ENCODE results near the gene AADAT.
"Not testable (repeated sequence)": the region's sequence is repeated elsewhere in the genome, so short reads cannot be mapped to it uniquely, and the experiment has no call there.

The AADAT gene

DNA sequence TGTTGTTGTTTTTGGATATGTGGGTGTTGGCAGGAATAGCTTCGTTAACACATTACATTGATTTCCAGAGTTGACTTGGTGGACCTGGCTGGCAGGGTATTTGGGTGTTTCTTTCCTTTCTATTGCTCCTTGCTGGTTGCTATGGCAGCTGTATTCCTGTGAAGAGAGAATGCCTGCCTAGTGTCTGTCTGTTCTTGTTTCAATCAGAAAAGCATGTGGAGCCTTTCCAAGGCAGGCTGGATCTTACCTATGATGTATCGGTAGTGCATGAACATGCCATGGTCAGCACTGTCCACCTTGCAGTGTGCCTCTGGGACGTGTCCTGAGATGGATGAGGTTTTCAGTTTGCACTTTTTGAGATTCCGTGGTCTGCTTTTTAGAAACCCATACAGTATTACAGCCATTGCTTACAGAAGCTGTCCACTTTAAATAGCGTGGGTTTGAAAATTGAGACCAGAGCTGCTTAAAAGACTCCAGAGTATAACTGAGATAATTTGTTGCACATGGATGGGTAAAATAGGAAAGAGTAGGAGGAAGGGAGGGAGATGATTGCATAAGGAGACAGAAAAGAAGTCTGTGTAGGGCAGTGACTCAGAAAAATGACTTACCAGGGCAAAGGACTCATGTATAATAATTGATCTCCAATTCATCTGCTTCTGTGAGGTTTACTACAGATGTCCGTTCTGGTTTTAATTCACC, 20.0 kb upstream of the AADAT start:
- Histone ChIP-seq H3K9me3 (no peaks in the 10 kb centered on the region), H3K4me3 (no peak overlapping the region), H3K4me1 (no peaks in the 10 kb centered on the region), H3K36me3 (replicated peaks) (no peaks in the 10 kb centered on the region), H3K27me3 (ENCODE audit: low read depth) (no peaks in the 10 kb centered on the region; the same call in 1 of the 2 replicates)
- in situ Hi-C loops (cut with MboI; ENCODE audit: low sequenced_read_pairs) = no loop called here
- no peak for DNase-seq (ENCODE audit: low spot score in 2 of 2)

DNA sequence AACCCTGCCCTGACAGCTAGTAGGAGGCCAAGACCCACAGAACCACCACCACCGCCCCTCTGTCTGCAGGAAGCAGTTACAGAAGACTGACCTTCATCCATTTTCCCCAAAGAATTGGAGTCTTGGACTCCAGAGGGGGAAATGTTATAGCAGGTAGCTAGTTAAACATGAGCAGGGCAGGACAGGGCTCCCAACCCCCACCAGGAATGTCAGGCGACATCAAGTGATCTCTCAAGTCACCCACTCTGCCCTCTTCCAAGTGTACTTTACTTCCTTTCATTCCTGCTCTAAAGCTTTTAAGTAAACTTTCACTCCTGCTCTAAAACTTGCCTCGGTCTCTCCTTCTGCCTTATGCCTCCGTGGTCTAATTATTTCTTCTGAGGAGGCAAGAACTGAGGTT, 17.1 kb upstream of the AADAT start:
- no peak overlapping the region for H3K4me3 ChIP-seq
- in situ Hi-C loops (cut with MboI; ENCODE audit: low sequenced_read_pairs) = no loop called here
- no peaks in the 10 kb centered on the region for H3K4me1 ChIP-seq
- no peaks in the 10 kb centered on the region; the same call in 1 of the 2 replicates for H3K27me3 ChIP-seq (ENCODE audit: low read depth)
- DNase-seq (ENCODE audit: low spot score in 2 of 2) = no peak
- no peaks in the 10 kb centered on the region for H3K9me3 ChIP-seq
- no peaks in the 10 kb centered on the region for H3K36me3 ChIP-seq (replicated peaks)

DNA sequence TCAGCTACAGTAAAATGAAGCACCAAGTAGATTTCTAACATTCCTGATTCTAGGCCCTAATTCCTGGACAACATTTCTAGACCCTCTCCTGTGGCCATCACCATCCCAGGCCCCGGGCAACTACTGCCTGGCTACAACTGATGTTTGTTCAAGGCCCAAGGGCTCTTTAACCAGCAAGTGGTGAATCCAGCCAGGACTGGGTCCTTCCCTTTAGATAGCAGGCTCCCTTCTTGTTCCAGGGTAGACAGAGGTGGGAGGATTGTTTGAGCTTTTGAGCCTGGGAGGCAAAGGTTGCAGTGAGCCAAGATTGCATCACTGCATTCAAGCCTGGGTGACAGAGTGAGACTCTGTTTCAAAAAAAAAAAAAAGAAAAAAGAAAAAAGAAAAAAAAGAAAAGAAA, 12.7 kb upstream of the AADAT start:
- H3K9me3 ChIP-seq = no peaks in the 10 kb centered on the region
- in situ Hi-C loops (cut with MboI; ENCODE audit: low sequenced_read_pairs) = no loop called here
- H3K4me1 ChIP-seq = 0 out of 2 replicates have a peak, but pooled peaks cover 3% of the 10 kb centered on the region
- no peaks in the 10 kb centered on the region for H3K36me3 ChIP-seq (replicated peaks)
- DNase-seq (ENCODE audit: low spot score in 2 of 2) = no peak
- no peaks in the 10 kb centered on the region for H3K27me3 ChIP-seq (ENCODE audit: low read depth)
- H3K4me3 ChIP-seq = no peak overlapping the region

DNA sequence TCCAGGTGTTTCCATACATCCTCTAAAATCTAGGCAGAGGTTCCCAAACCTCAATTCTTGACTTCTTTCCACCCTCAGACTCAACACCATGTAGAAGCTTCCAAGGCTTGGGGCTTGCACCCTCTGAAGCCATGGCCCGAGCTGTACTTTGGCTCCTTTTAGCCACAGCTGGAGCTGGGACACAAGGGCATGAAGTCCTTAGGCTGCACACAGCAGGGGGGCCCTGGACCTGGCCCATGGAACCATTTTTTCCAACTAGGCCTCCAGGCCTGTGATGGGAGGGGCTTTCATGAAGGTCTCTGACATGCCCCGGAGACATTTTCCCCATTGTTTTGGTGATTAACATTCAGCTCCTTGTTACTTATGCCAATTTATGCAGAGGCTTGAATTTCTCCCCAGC, 8.4 kb upstream of the AADAT start:
- H3K36me3 ChIP-seq (replicated peaks); H3K4me1 ChIP-seq; H3K9me3 ChIP-seq; H3K27me3 ChIP-seq (ENCODE audit: low read depth); in situ Hi-C loops (cut with MboI; ENCODE audit: low sequenced_read_pairs); H3K4me3 ChIP-seq; DNase-seq (ENCODE audit: low spot score in 2 of 2): not testable (repeated sequence)

DNA sequence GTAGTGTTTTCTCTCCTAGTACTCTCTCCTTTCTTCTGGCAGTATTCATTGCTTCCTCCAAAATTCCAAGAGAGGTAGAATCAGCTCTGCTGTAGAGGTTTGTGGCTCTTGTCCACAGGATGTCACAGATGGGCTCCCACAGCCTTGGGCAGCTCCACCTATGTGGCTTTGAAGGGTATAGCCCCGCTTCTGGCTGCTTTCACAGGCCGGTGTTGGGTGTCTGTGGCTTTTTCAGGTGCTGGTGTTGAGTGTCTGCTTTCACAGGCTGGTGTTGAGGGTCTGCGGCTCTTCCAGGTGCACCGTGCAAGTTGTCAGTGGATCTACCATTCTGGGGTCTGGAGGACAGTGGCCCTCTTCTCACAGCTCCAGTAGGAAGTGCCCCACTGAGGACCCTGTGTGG, 7.9 kb upstream of the AADAT start:
- Histone ChIP-seq H3K4me3 (no peak overlapping the region), H3K27me3 (ENCODE audit: low read depth) (no peaks in the 10 kb centered on the region), H3K36me3 (replicated peaks) (no peaks in the 10 kb centered on the region), H3K9me3 (no peaks in the 10 kb centered on the region), H3K4me1 (0 out of 2 replicates have a peak, but pooled peaks cover 3% of the 10 kb centered on the region)
- DNase-seq (ENCODE audit: low spot score in 2 of 2) = no peak
- in situ Hi-C loops (cut with MboI; ENCODE audit: low sequenced_read_pairs) = no loop called here

DNA sequence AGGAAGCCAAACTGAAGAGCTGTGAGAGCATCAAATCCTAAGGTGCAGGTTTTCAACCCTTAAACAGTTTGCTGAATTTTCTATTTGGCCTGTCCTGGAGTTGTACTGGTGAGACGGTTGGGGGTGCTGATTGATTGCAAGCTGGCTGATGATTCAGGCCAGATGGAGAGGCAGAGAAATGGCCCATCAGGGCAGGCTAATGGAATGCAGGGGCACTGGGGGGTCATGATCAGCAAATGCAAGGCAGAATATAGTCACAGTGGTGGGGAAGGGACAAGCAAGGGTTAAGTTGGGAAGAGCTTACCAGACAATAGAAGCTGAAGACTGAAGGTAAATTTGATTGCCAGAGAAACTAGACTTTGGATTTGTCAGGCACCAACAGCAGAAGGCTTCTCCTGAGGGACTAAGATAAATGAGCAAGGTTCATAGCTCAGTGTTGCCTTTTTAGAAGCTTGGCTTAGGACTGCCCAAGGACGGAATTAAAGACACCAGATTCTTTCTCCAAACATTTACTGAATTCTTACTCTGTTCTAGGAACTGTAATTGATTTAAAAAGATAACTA, 4.3 kb upstream of the AADAT start:
- in situ Hi-C loops (cut with MboI; ENCODE audit: low sequenced_read_pairs) = no loop called here
- DNase-seq (ENCODE audit: low spot score in 2 of 2) = no peak
- Histone ChIP-seq H3K4me1 (peaks cover 3% of the 10 kb centered on the region), H3K4me3 (no peak overlapping the region), H3K36me3 (replicated peaks) (no peaks in the 10 kb centered on the region), H3K9me3 (no peaks in the 10 kb centered on the region), H3K27me3 (ENCODE audit: low read depth) (no peaks in the 10 kb centered on the region)

DNA sequence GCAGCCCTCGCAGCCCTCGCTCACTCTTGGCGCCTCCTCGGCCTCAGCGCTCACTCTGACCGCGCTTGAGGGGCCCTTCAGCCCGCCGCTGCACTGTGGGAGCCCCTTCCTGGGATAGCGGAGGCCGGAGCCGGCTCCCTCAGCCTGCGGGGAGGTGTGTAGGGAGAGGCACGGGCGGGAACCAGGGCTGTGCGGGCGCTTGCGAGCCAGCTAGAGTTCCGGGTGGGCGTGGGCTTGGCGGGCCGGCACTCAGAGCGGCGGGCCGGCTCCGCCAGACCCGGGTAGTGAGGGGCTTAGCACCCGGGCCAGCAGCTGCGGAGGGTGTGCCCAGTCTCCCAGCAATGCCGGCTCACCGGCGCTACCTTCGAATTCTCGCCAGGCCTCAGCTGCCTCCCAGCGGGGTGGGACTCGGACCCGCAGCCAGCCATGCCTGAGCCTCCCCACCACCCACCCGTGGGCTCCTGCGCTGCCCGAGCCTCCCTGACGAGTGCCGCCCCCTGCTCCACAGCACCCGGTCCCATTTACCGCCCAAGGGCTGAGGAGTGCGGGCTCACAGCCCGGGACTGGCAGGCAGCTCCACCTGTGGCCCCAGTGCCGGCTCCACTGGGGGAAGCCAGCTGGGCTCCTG, 1.4 kb upstream of the AADAT start:
- Histone ChIP-seq H3K27me3 (ENCODE audit: low read depth) (no peaks in the 10 kb centered on the region), H3K9me3 (no peaks in the 10 kb centered on the region), H3K36me3 (replicated peaks) (peaks cover 4% of the 10 kb centered on the region), H3K4me1 (peaks cover 28% of the 10 kb centered on the region), H3K4me3 (no peak overlapping the region)
- no peak for DNase-seq (ENCODE audit: low spot score in 2 of 2)
- in situ Hi-C loops (cut with MboI; ENCODE audit: low sequenced_read_pairs) = no loop called here

DNA sequence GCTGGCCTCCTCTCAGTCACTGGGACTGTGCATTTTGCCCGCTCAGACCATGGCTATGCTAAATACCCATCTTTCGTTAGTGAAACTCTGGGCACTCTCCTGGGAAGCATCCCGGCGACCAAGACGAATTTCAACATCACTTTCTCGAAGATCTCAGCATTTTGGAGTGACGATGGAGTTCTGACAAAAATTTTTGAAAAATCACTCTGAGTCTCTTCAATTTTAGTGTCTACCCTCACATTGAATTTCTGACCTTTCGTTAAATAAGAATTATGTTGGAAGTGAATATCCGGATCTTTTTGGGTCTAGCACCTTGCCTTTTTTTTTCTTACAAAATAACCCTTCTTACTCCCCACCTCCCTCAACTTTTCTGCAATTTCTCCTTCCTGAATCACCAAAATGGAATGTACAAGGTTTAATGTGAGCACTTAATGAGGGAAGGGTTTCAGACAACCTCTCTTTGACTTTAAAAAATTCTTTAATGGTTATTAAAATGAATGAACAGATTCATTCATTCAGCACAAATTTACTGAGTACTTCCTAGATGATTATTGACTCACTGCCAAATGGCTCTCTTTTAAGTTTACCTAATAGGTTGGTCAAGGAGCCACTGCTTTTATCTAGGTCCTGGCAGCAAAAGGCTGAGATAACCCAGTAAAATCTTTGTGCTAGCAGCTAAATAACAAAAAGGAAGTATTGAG, 746 bp upstream of the AADAT start:
- H3K36me3 ChIP-seq (replicated peaks) = peaks cover 4% of the 10 kb centered on the region
- peaks cover 28% of the 10 kb centered on the region for H3K4me1 ChIP-seq
- no peaks in the 10 kb centered on the region for H3K27me3 ChIP-seq (ENCODE audit: low read depth)
- DNase-seq (ENCODE audit: low spot score in 2 of 2) = no peak
- in situ Hi-C loops (cut with MboI; ENCODE audit: low sequenced_read_pairs) = no loop called here
- no peaks in the 10 kb centered on the region for H3K9me3 ChIP-seq
- no peak overlapping the region; the same call in 1 of the 2 replicates for H3K4me3 ChIP-seq

DNA sequence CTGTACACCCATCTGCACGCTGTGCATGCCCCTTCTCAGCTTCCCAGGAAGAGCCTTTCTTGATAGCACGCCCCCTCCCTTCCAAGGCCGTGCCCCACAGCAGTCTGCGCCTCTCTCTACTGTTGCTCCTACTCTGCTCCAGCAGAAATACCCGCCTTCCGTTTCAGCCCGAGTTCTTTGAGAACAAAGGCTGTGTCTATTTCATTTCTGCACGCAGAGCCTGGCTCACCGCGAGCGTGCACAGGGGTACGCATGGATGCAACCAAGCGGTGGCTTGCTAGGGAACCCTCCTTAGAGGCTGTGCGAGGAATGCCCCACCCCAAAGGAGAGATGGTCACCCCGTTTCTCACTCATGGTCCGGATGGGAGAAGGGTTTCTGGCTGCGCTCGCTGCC, 485 bp downstream of the AADAT start:
- H3K9me3 ChIP-seq = no peaks in the 10 kb centered on the region
- in situ Hi-C loops (cut with MboI; ENCODE audit: low sequenced_read_pairs) = no loop called here
- no peaks in the 10 kb centered on the region for H3K27me3 ChIP-seq (ENCODE audit: low read depth)
- H3K4me3 ChIP-seq = peak overlapping the region; percentile 44
- H3K36me3 ChIP-seq (replicated peaks) = peaks cover 16% of the 10 kb centered on the region
- peaks cover 28% of the 10 kb centered on the region for H3K4me1 ChIP-seq
- DNase-seq (ENCODE audit: low spot score in 2 of 2) = peak; percentile 61 to 73

DNA sequence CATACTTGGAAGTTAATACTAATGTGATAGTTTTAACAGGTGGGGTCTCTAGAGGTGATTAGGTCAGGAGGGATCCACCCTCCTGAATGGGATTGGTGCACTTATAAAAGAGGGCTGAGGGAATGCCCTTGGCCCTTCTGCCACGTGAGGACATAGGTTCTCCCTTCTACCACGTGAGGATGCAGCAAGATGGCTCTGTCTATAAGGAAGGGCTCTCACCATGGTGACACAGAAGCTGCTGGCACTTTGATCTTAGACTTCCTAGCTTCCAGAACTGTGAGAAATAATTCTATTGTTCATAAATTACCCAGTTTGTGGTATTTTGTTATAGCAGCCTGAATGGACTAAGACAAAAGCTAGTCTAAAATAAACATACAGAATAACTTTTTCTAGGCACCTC, 1.0 kb downstream of the AADAT start:
- in situ Hi-C loops (cut with MboI; ENCODE audit: low sequenced_read_pairs) = no loop called here
- H3K9me3 ChIP-seq = no peaks in the 10 kb centered on the region
- DNase-seq (ENCODE audit: low spot score in 2 of 2) = peak in 1 of 2 experiments; percentile 20
- H3K27me3 ChIP-seq (ENCODE audit: low read depth) = no peaks in the 10 kb centered on the region
- peaks cover 28% of the 10 kb centered on the region for H3K4me1 ChIP-seq
- peak overlapping the region; percentile 44 for H3K4me3 ChIP-seq
- H3K36me3 ChIP-seq (replicated peaks) = peaks cover 20% of the 10 kb centered on the region

DNA sequence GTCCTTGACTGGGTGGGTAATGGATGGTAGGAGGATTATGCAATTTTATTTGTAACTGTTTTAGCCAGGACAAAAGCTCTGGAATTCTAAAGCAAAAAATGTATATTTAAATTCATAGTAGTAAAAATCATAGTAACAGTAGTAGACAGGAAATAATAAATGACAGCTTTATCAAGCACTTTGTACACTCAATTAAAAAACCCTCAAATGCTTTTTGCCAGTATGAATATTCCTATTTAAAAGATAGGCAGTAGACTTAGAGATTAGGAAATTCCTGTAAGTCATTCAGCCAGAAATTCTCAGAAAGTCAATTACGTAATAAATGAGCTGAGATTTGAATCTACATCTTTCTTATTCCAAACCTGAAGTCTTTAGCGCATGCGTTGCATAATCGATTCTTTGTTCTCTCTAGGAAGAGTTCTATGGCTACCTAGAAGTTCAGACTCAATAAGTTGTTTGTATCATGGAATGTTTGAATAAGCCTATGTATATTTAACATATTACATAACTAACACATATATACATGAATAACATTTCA, 2.5 kb downstream of the AADAT start:
- in situ Hi-C loops (cut with MboI; ENCODE audit: low sequenced_read_pairs) = no loop called here
- DNase-seq (ENCODE audit: low spot score in 2 of 2) = peak in 1 of 2 experiments; percentile 87
- peaks cover 21% of the 10 kb centered on the region for H3K36me3 ChIP-seq (replicated peaks)
- H3K9me3 ChIP-seq = no peaks in the 10 kb centered on the region
- no peak overlapping the region for H3K4me3 ChIP-seq
- H3K27me3 ChIP-seq (ENCODE audit: low read depth) = no peaks in the 10 kb centered on the region
- peaks cover 28% of the 10 kb centered on the region for H3K4me1 ChIP-seq

DNA sequence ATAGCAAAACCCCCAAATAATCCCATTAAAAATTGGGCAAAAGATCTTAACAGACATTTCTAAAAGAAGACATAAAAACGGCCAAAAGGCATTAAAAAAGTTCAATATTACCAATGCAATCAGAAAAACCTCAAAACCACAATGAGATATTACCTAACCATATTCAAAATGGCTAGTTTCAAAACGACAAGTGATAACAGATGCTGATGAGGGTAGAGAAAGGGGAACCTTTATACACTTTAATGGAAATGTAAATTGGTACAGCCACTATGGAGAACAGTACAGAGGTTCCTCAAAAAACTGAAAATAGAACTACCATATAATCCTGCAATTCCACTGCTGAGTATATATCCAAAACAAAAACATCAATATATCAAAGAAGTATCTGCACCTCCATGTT, 6.2 kb downstream of the AADAT start:
- in situ Hi-C loops (cut with MboI; ENCODE audit: low sequenced_read_pairs) = no loop called here
- no peak for DNase-seq (ENCODE audit: low spot score in 2 of 2)
- H3K4me3 ChIP-seq = no peak overlapping the region
- no peaks in the 10 kb centered on the region for H3K27me3 ChIP-seq (ENCODE audit: low read depth)
- peaks cover 27% of the 10 kb centered on the region for H3K36me3 ChIP-seq (replicated peaks)
- peaks cover 2% of the 10 kb centered on the region; the same call in 1 of the 2 replicates for H3K9me3 ChIP-seq
- peaks cover 20% of the 10 kb centered on the region for H3K4me1 ChIP-seq

DNA sequence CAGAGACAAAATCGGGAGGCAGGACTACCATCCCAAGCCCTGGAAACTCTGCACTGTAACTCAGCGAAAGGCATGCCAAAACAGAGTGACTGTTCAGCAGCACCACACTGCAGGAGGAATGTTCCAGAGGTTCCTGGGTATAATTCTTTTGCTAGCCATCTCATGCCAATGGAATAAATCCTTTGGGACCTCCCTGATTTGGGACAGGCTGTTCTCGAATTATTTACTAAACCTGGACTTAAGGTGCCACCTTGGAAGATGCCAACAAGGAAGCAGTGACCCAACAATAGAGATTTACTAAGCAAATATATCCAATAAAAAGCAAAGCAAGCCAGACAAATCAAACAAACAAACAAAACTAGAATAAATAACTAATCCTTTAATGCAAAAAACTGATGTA, 9.3 kb downstream of the AADAT start:
- peaks cover 1% of the 10 kb centered on the region for H3K4me1 ChIP-seq
- in situ Hi-C loops (cut with MboI; ENCODE audit: low sequenced_read_pairs) = no loop called here
- no peak overlapping the region for H3K4me3 ChIP-seq
- no peak for DNase-seq (ENCODE audit: low spot score in 2 of 2)
- H3K36me3 ChIP-seq (replicated peaks) = peaks cover 35% of the 10 kb centered on the region
- H3K27me3 ChIP-seq (ENCODE audit: low read depth) = no peaks in the 10 kb centered on the region
- peaks cover 2% of the 10 kb centered on the region; the same call in 1 of the 2 replicates for H3K9me3 ChIP-seq
